Ishikawa (cell line): ENCODE data around the gene C1orf105.

Source experiments
- EP300 ChIP-seq: IDR thresholded peaks from 2 replicates; pipeline ENCODE4 v1.6.1; 2012; ENCODE audit warnings: borderline replicate concordance
- FOXM1 ChIP-seq: IDR thresholded peaks from 2 replicates; pipeline ENCODE4 v1.6.1; 2012; ENCODE audit warnings: low read depth, borderline replicate concordance
- MAX ChIP-seq: IDR thresholded peaks from 2 replicates; pipeline ENCODE4 v1.6.1; 2012
- NFIC ChIP-seq: IDR thresholded peaks from 2 replicates; pipeline ENCODE4 v1.6.1; 2012
- REST ChIP-seq: IDR thresholded peaks from 2 replicates; pipeline ENCODE4 v1.6.1; 2012; ENCODE audit warnings: low read depth, mild to moderate bottlenecking
- TAF1 ChIP-seq: IDR thresholded peaks from 2 replicates; pipeline ENCODE4 v1.6.1; 2012; ENCODE audit warnings: low read depth, mild to moderate bottlenecking
- TEAD4 ChIP-seq: IDR thresholded peaks from 2 replicates; pipeline ENCODE4 v1.6.1; 2012
- USF1 ChIP-seq: IDR thresholded peaks from 2 replicates; pipeline ENCODE4 v1.6.1; 2012
- YY1 ChIP-seq: IDR thresholded peaks from 2 replicates; pipeline ENCODE4 v1.6.1; 2012; ENCODE audit warnings: low read depth

- TF ChIP-seq TAF1, result no peak
- no peak for TF ChIP-seq TEAD4
- no peak for TF ChIP-seq EP300
- no peak for TF ChIP-seq REST
- no peak for TF ChIP-seq MAX
- no peak for TF ChIP-seq USF1
- no peak for TF ChIP-seq FOXM1
- TF ChIP-seq YY1, result no peak
- no peak for TF ChIP-seq NFIC
Measured at GRCh38 chr1:172478485-172478884, 58.0 kb downstream of the C1orf105 start.
